Head of caudate nucleus (tissue), 42 donors: ENCODE data around the gene ABCF3.

Source experiments
- DNase-seq, 42 donors: peaks; one replicate each; pipeline versions ENCODE4 v3.0.0 to v3.0.0-alpha.2; 2020 to 2021; ENCODE audit warnings: mixed read lengths in 7 of 42
- intact Hi-C: fragments of 100-400 bp; cut with DNase I; formaldehyde crosslinking; loops from one replicate; pipeline ENCODE4 v1.15.0; 2022

ABCF3 gene

DNA sequence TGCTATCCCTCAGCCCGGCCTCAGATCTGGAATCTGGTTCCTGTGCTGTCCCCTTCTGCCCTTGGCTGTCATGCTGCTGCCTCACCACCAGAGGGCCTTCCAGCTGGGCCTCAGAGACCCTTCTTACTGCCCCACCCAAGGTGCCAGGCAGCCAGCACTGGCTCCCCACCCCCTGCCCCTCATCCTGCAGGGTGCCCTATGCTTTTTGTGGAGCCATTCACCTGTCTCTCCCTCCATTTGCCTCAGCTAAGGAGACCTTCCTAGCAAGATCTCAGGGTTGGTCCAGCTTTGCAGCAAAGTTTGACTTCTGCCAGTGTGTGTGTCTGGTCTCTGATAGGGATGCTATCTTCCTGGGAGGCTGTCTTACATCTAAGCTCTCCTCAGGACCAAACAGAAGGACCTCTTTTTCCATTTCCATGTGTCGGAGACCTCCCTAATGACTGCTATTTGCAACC, 41.5 kb downstream of the ABCF3 start:
- DNase-seq = peak in 20 of 42 donors; percentile 13 to 63 (median 35)
- intact Hi-C loops = no loop called here

DNA sequence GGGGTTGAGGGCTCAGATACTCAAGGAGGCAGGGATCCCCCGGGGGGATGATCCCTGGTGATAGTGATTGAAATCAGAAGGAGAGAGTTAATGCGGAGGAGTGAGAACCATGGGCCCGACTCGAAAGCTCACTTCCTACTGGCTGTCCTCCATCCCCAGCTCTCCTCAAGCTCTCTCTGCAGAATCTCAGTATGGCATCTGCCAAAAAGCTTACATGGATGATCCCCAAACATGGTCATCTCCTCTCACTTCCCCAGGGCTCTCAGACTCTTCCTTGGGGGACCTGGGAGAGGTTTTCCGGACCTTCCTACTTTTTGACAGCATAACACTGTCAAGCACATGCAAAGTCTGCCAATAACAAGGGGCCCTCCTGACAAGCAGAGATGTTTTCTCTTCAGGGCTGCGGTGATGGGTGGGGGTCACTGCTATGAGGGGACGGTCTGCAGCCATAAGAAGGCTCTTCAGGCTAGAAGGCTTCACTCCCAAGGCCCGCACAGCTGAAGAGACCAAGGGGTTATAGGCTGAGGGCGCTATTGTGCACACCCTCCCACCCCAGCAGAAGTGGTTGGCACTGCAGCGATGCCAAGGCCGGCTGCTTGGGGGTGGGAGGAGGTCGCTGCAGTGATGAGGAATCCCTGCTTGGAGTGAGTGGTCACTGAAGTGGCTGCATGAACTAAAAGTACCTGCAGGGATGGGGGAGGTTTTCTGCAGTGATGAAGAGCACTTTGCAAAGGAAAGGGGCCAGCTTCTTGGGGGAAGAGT, 42.6 kb downstream of the ABCF3 start:
- DNase-seq = no peak
- intact Hi-C loops = no loop called here

DNA sequence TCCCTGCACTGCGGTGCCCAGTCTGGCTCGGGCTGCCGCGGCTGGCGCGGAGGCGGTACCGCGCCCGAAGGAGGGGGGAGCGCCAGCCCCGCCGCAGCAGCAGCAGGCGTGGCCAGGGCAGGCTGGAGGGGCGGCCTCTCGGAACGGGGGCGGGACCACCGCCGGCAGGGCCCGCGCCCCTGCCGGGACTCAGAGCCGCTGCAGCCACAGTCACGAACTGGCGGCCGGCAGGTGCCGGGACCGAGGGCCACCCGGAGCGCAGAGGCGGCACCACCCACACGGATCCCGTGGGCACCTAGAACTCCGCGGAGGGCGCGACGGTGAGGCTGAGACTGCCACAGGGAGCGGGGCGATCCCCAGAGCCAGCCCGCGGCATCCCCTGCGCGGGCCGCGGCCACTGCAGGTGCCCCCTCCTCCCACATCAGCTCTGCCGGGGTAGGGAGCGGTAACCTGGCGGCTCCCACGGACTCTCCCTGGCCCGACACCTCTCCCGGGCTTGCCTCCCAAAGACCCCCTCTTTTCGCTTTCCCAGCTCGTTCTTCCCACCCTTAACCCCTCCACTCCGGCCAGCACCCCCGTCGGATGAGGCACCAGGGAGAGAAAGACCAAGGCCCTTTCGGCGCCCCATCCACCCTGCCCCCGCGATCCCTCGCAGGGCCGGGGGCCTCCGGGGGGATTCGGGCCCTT, 43.5 kb downstream of the ABCF3 start, which contains the start of gene VWA5B2:
Gene VWA5B2 (plus strand): TSS at position 192 of the 687 bp plus-strand sequence. CDS start 944 bp downstream, outside the sequence.
- peak in 40 of 42 donors; percentile 21 to 80 (median 57) for DNase-seq
- intact Hi-C loops = no loop called here

DNA sequence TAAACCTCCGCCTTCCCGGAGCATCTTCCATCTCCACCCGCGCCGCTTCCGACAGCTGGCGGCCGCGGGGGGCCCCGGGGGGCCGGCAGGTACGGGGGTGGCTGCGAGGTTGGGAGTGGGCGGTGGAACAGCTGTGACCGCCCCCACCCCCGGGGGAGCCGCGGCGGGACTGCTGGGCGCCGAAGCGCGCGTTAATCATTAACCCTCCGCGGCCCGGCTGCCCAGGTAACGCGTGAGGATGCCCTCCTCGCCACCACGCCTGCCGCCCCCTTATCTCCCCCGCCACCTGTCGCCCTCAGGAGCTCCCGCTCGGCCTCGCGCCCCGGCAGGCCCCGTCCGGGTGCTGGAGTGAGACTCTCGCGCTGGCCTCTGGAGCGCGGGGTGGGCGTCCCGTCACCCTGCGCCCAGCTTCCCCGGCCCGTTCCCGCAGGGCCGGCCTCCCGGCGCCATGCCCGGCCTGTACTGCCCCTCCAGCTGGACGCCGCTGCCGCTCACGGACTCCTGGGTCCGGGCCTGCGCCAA, 44.1 kb downstream of the ABCF3 start:
- DNase-seq = peak in 5 of 42 donors; percentile 8 to 48 (median 35)
- intact Hi-C loops = no loop called here

DNA sequence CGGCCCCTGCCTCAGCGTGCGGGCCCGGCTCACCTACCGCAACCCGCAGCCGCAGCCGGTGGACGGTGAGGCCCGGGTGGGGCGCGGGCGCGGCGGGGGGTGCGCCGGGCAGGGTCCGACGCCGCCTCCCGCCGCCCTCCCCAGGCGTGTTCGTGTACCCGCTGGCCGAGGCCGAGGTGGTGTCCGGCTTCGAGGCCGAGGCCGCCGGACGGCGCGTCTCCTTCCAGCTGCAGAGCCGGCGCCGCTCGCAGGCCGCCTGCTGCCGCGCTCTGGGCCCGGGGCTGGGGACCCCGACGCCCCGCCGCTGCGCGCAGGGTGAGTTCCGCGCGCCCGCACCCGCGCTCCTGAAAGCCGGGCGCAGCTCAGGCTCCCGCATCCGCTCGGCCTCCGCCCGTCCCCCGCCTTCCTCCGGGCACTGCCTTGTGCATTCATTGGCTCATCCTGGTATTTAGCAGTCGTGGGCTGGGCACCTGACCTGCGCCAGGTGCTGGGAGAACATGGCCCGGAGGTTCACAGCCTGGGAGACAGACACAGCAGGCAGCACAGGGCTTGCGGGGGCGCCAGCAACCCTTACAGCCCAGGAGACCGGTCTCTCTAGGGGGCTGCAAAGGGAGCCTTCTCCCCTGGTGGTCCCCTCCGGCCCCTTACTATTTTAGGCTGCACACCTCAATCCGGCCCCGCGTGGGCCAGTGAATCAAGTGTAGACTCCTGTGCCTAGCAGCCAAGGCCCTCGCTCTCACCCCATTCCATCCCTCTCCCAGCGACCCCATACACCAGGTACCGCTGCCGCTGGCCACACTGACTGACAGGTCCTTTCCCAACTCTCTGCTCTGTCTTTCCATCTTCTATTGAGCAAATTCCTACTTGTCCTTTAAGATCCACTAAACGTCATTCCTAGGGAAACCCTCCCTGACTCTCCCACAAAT, 44.9 kb downstream of the ABCF3 start:
- DNase-seq = peak in 32 of 42 donors; percentile 8 to 80 (median 48)

DNA sequence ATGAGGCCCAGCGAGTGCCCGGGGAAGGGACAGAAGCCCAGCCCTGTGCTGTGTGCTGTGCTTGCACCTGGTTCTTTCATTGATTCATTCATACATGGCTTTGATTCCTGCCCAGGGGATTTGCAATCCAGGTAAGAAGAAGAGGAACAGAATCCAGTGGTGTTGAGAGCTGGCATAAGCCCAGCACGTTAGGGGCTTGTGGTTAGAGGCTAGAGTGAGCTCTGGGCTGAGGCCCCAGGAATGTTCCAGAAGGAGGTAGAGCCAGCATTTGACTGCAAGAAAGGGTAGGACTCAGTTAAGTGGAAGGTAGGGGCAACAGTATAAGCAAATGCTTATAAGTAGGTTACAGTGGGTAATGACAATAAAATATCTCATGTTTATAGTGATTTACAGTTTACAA, 45.7 kb downstream of the ABCF3 start:
- intact Hi-C loops = no loop called here
- DNase-seq = no peak

More for the DNA sequence above, 44.9 kb downstream of the ABCF3 start:
- intact Hi-C loops = no loop called here

DNA sequence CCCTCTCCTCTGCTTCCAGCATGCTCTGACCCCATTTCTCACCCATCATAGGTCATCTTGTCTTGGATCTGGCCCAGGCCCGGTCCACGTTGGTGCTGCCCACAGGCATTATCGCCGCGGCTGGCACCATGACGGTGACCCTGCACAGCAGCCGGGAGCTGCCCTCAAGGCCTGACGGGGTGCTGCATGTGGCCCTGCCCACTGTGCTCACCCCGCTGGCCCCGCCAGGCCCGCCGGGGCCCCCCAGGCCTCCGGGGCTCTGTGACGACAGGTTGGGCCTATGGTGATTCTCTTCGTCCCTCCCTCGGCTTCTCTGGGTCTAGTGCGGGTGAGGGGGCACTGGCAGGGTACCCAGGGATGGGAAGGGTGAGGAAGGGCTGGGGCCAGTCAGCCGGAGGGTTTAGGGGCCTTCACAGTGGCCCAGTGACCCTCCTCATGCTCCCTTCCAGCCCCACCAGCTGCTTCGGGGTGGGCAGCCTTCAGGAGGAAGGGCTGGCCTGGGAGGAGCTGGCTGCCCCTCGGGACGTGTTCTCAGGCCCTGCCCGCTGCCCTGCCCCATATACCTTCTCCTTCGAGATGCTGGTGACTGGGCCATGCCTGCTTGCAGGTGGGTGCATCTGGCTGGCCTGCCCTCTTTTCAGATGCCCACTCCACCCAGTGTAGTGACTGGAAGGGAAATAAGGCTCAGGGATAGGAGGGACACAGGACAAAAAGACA, 47.3 kb downstream of the ABCF3 start:
- DNase-seq = no peak
- intact Hi-C loops = no loop called here

DNA sequence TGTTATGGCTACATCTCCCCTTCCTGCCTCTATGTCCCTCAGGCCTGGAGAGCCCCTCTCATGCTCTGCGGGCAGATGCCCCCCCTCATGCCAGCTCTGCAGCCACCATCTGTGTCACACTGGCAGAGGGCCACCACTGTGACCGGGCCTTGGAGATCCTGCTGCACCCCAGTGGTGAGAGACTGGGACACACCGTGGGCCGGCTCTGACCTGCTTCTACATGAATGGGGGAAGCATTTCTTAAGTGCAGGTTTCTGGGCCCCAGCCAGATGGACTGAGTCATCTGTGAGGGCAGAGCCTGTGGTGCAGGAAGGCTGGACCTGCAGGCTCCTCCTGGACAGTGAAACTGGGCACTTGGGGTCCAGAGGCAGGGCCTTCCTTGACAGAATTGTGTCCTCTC, 48.2 kb downstream of the ABCF3 start:
- intact Hi-C loops = no loop called here
- DNase-seq = peak in 38 of 42 donors; percentile 23 to 80 (median 60)

DNA sequence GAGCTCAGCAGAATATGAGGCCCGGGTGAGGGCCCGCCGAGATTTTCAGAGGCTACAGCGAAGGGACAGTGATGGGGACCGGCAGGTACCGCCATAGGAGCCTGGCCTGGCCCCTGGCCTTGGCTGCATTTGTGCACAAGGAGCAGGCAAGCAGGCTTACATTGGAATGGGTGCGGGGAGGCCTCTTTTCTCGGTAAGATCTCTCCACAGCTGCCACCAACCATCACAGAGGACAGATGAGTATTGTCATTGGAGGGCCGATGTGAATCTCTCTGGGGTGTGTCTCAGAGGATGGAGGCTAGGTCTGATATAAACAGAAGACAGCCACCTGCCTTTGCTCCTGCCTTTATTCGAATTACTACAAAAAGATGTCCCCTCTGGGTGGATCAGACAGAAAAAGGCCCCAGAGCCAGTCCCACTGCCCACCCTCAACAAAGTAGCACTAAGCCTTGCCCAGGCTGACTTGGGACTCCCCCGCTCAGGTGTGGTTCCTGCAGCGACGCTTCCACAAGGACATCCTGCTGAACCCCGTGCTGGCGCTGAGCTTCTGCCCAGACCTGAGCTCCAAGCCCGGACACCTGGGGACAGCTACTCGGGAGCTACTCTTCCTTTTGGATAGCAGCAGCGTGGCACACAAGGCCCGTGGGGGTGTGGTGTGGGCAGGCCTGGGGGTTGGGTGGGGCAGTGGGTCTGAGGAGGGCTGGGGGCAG, 48.8 kb downstream of the ABCF3 start:
- DNase-seq = no peak
- intact Hi-C loops = no loop called here

DNA sequence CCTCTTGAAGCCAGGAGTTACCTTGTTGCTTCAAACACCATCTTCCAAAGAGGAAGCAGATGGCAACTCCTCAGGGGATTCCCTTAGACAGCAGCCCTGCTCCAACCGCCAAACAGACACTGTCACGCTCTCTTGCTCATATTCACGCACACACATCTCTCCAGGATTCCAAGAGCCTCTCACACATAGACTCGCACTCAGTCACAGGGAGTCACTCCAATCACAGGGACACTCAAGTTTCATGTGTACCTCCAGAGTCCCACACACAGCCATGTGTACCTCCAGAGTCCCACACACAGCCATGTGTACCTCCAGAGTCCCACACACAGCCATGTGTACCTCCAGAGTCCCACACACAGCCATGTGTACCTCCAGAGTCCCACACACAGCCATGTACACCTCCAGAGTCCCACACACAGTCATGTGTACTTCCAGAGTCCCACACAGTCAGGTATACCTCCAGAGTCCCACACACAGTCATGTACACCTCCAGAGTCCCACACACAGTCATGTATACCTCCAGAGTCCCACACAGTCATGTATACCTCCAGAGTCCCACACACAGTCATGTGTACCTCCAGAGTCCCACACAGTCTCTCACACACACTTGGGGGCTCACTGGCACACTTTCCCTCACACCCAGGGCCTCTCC, 49.5 kb downstream of the ABCF3 start:
- intact Hi-C loops = no loop called here
- DNase-seq = no peak

DNA sequence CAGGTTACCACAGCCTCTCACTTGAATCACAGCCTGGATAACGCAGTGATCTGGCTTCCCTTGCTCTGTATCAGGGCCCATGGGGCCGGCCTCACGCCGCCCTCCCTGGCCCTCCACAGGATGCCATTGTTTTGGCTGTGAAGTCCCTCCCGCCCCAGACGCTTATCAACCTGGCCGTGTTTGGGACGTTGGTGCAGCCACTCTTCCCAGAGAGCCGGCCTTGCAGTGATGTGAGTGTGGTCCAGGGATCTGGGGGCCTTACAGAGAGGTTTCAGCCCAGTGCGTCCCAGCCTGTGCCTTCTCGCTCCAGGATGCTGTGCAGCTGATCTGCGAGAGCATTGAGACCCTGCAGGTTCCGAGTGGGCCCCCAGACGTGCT, 50.0 kb downstream of the ABCF3 start:
- no peak for DNase-seq
- intact Hi-C loops = no loop called here

DNA sequence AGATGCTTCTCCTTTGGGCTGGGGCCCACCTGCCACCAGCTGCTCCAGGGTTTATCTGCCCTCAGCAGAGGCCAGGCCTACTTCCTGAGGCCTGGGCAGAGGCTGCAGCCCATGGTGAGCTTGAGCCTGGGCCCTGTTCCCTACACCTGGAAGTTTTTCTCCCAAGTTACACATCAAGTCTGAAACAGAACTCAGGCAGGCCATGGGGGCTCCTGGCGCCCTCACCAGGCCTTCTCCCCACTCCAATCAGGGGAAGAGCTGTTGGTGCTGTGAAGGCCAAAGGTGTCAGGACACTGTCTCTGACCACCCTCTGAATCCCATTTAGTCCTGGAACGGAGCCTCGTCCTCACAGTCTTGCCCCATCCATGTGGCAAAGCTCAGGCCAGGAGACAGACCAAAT, 50.6 kb downstream of the ABCF3 start:
- no peak for DNase-seq
- intact Hi-C loops = no loop called here

DNA sequence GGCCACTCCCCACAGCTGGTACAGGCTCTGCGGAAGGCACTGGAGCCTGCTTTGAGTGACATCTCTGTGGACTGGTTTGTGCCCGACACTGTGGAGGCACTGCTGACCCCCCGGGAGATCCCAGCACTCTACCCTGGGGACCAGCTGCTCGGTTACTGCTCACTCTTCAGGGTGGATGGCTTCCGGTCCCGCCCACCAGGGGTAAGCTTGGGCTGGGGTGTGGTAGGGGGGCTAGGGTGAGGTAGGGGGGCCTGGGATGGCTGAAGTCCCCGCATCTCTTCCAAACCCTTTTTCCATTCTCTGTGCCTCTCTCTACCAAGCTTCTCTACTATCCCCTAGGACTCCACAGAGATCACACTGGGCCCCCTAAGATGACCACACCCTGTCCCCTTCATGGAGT, 51.2 kb downstream of the ABCF3 start:
- intact Hi-C loops = no loop called here
- no peak for DNase-seq

DNA sequence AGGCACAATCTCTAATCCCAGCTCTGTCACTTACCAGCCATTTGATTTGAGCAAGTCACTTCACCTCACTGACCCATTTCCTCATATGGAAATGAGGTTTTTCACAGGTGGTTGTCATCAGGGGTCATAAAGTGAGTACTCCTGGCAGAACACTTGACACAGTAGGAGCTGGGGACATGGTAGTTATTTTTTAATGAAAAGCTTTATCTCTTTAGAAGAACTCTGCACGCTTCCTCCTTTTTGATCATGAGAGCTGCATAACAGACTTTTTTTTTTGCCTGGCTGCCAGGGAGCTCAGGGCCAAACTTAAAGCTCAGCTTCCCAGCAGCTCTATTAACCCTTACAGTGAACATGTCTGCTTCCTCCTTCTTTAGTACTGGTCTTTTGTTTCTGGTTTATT, 51.8 kb downstream of the ABCF3 start:
- intact Hi-C loops = no loop called here
- no peak for DNase-seq

DNA sequence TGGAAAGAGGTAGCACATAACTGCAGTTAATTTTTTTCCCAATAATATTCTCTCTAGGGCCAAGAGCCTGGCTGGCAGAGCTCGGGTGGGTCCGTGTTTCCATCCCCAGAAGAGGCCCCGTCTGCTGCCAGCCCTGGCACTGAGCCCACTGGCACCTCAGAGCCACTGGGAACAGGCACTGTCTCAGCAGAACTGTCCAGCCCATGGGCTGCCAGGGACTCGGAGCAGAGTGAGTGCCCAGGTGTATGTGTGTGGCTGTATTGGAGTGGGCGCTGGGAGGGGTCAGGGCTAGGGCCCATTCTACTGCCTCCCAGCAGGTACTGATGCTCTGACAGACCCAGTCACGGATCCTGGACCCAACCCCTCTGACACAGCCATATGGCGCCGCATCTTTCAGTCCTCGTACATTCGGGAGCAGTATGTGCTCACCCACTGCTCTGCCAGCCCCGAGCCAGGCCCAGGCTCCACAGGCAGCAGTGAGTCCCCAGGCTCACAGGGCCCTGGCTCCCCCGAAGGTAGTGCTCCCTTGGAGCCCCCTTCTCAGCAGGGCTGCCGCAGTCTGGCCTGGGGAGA, 52.3 kb downstream of the ABCF3 start:
- no peak for DNase-seq

DNA sequence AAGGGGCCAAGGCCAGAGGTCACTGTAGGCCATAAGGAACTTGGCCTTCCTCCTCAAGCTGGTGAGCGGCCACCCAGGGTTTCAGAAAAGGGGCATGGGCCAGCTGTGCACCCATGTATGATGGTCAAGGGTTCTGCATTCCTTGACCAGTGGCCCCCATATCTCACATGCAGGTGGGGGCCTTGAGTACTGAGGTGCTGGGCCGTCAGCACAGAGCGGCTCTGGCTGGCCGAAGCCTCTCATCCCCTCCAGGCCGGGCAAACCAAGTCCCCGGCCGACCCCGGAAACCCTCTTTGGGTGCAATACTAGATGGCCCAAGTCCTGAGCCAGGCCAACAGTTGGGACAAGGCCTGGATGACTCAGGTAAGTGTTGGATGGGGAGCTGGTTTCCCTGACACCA, 53.2 kb downstream of the ABCF3 start:
- DNase-seq = no peak
- intact Hi-C loops = no loop called here

More for the DNA sequence above, 52.3 kb downstream of the ABCF3 start:
- intact Hi-C loops = no loop called here

DNA sequence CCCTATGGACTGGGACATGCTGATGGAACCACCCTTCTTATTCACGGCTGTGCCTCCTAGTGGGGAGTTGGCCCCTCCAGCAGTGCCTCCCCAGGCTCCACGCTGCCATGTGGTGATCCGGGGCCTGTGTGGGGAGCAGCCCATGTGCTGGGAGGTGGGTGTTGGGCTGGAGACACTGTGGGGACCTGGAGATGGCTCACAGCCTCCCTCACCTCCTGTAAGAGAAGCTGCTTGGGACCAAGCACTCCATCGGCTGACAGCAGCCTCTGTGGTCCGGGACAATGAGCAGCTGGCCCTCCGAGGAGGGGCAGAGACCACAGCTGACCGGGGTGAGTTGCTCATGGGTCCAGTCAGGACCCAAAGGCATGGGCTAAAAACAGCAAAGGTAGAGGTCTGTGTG, 53.7 kb downstream of the ABCF3 start:
- intact Hi-C loops = no loop called here
- no peak for DNase-seq
